Measurements from ENCODE around the gene DEFB131B.
"Not testable (repeated sequence)": the region's sequence is repeated elsewhere in the genome, so short reads cannot be mapped to it uniquely, and the experiment has no call there.

DEFB131B gene

DNA sequence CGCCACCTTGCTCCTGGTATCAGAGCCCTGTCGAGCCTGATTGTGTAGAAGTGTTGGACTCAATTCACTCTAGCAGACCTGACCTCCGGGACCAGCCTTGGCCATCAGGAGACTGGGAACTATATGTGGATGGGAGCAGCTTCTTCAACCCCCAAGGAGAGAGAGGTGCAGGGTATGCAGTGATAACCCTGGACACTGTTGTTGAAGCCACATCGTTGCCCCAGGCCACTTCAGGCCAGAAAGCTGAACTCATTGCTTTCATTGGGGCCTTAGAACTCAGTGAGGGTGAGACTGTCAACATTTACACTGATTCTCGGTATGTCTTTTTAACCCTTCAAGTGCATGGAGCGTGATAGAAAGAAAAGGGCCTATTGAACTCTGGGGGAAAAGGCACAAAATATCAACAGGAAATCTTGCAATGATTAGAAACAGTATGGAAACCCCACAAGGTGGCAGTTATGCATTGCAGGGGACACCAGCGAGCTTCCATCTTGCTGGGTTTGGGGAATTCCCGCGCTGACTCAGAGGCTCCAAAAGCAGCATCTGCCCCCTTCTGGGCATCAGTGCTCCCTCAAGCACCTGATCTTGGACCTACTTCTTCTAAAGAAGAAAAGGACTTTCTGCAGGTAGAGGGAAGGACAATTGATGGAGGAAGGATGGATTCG is 33.2 kb downstream of the DEFB131B start:
- peak; percentile 78 for DNase-seq (ENCODE audit: low read depth)

DNA sequence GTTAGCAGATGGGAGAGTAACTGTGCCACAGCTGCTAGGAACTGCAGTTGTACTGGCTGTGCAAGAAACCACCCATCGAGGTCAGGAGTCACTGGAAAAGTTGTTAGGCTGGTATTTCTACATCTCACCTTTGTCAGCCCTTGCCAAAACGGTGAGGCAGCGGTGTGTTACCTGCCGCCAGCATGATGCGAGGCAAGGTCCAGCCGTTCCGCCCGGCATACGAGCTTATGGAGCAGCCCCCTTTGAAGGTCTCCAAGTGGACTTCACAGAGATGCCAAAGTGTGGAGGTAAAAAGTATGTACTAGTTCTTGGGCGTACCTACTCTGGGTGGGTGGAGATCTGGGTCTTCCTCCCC is 33.7 kb downstream of the DEFB131B start:
- not testable (repeated sequence) for DNase-seq (ENCODE audit: low read depth)

DNA sequence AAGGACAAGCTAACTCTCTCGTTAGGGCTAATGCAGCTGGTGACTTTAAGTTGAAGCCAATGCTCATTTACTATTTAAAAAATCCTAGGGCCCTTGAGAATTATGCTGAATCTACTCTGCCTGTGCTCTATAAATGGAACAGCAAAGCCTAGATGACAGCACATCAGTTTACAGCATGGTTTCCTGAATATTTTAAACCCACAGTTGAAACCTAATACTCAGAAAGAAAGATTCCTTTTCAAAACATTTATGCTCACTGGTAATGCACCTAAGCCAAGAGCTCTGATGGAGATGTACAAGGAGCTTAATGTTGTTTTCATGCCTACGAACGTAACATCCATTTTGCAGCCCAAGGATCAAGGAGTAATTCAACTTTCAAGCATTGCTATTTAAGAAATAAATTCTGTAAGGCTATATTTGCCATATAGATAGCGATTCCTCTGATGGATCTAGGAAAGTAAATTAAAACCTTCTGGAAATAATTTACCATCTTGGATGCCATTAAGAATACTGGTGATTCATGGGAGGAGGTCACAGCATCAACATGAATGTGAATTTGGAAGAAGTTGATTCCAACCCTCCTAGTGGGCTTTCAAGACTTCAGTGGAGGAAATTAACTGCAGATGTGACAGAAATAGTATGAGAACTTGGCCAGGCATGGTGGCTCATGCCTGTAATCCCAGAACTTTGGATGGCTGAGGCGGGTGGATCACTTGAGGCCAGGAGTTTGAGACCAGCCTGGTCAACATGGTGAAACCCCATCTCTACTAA is 35.7 kb downstream of the DEFB131B start:
- no peak for DNase-seq (ENCODE audit: low read depth)

DNA sequence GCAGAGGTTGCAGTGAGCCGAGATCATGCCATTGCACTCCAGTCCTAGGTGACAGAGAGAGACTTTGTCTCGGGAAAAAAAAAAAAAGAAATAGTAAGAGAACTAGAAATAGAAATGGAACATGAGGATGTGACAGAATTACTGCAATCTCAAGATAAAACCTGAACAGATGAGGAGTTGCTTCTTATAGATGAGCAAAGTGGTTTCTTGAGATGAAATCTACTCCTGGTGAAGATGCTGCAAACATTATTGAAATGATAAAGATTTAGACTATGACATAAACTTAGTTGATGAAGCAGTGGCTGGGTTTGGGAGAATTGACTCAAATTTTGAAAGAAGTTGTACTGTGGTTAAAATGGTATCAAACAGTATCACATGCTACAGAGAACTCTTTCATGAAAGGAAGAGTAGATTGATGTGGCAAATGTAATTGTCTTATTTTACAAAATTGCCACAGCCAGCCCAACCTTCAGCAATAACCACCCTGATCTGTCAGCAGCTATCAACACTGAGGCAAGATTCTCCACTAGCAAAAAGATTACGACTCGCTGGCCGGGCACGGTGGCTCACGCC is 36.5 kb downstream of the DEFB131B start:
- DNase-seq (ENCODE audit: low read depth), result no peak

DNA sequence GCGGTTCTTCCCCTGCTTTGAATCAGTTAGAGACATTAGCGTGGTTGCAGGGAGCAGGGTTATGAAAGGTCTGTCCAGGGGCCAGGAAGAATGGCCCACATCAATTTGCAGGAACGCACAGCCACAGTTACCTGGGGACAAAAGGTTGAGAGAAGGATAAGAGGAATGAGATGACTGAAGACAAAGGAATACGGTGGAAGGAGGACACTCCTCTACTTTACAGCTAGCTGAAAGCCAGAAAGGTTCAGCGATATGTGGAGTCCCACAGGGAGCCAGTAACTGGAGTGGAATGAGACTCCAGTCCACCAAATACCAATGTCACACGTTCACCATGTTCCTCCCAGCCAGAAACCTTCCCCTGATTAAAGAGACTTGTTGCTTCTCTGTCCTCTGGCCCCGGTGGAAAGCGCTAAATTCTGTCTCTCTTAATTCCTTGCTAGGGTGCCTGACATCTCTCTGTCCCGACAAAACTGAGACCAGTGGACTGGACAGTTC is 39.4 kb downstream of the DEFB131B start:
- DNase-seq (ENCODE audit: low read depth), result no peak

DNA sequence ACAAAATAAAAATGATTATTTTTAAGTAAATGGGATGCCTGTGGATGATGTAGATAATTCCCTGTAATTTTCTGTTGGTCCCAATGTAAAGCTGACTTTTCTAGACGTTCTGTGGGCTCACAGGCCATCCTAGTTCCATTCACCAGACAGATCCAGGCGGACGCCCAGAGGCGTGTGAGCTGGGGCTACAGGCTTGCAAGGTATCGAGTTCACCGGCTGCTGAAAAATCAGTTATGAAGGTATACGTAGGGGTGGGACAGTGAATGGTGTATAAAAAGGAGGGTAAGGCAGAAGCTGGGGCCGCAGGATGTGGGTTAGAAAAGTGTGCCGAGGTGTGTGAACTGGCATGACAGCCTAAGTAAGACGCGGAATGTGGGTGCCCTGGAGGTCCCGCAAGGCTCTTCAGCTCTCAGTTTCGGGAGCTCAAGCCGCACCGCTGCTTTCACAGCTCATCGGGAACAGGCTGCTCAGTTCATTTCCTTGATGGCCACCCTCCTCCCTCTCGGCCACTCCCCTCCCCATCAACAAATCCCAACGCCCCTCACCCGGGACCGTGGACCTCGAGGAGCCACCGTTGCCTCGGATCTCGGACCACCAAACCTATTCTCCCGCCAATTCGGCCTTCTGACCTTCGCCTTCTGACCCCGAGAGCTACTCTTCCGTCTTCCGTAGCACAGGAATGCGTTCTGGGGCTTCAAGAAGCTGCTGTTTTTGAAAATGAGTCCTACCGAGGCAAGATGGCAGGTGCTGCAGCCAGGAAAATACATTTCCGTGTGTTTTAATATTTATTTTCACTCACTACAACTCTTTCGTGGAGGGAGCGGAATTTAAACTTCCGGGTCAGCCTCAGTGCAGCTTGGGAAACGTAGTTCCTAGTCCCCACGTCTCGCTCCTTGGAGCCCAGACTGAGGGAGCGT is 49.8 kb downstream of the DEFB131B start, which contains the start of gene XNDC1N:
TSS of gene XNDC1N (minus strand) at position 775 of the 917 bp plus-strand sequence. CDS start 5,241 bp downstream, outside the sequence.
- peak; percentile 61 for DNase-seq (ENCODE audit: low read depth)

DNA sequence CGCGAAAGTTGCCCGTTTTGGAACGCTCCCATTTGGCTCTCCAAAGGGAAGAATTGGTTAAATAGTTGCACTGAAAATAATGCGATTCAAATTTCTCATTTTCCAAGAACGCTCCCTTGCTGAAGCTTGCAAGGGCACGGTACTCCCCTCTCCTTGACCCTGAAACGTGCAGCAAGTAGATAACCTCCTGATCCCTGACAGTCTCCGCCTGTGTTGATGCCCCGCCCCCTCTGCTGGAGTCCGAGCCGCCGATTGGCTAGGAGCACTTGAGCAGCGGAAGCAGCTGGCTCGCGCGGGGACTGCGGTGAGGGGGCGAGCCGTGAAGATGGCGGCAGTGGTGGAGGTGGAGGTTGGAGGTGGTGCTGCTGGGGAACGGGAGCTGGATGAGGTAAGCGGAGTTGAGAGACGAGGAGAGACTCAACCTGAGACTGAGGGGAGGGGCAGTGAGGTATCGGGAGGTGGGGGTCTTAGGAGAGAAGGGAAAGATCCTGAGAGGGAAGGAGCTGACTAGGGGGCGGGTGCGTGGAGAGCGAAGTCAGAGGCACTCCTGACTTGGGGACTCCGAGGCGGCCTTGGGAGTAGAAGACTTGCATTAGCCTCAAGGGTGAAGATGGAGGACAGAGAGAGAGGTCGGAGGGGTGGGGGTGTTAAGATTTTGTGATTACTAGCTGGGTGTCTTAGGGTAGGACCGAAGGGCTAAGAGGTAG is 50.6 kb downstream of the DEFB131B start, which contains the start of gene RNF121:
TSS of gene RNF121 (plus strand) at position 310 of the 707 bp plus-strand sequence. CDS start at position 326, 16 bp downstream.
- peak; percentile 96 for DNase-seq (ENCODE audit: low read depth)

DNA sequence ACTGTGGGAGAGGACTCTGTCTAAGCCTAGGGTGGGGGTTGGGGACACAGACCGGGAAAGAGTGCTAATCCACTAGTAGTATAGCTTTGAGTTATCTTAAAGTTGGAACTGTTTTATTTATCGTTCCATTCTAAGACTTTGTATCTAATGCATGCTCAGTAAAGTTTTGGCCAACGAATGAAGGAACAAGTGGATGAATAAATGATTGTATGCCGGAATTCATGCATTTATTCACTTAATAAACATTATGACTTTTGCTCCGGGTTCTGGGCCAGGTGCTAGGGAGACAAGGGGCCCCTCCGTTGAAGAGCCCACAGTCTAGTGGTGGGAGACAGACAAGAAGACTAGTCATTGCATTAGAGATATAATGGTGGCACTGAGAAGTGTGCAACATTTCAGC is 51.2 kb downstream of the DEFB131B start:
- no peak for DNase-seq (ENCODE audit: low read depth)

DNA sequence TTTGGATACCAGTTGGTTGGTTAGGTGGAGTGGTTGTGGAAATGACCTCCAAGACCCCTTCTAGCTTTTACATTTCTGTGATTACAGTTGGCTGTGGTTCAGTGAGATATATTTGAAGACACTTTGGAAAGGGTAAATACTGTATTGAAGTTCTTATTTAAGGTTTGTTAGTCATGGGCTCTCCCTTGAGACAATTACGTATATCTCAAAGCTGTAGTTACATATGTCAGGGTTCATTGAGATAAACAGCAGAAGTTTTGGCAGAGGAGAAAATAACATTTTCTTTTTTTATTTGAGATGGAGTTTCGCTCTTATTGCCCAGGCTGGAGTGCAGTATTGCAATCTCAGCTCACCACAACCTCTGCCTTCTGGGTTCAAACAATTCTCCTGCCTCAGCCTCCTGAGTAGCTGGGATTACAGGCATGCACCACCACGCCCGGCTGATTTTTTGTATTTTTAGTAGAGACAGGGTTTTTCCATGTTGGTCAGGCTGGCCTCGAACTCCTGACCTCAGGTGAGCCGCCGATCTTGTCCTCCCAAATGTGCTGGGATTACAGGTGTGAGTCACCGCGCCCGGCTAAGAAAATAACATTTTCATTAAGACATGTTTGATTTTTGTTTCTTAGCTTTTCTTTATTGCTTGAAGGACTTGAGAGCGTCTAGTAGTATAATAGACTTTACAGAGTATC is 52.4 kb downstream of the DEFB131B start:
- DNase-seq (ENCODE audit: low read depth), result no peak

DNA sequence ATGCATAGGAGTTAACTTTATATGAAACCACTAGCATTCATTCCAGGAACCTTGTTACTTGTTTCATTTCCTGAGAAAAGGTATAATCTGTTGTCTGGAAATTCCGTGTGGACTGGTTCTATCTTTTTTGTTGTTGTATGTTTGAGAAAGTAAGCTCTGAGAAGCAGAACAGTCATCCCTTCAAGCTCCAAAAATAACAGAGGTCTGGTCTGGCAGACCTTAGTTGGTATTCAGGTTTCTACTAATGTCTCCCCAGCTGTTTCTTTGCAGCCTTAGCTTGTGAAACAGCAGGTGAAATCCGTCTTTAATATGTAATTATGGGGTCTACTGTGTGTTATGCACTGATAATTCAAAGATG is 53.0 kb downstream of the DEFB131B start:
- DNase-seq (ENCODE audit: low read depth), result no peak

DNA sequence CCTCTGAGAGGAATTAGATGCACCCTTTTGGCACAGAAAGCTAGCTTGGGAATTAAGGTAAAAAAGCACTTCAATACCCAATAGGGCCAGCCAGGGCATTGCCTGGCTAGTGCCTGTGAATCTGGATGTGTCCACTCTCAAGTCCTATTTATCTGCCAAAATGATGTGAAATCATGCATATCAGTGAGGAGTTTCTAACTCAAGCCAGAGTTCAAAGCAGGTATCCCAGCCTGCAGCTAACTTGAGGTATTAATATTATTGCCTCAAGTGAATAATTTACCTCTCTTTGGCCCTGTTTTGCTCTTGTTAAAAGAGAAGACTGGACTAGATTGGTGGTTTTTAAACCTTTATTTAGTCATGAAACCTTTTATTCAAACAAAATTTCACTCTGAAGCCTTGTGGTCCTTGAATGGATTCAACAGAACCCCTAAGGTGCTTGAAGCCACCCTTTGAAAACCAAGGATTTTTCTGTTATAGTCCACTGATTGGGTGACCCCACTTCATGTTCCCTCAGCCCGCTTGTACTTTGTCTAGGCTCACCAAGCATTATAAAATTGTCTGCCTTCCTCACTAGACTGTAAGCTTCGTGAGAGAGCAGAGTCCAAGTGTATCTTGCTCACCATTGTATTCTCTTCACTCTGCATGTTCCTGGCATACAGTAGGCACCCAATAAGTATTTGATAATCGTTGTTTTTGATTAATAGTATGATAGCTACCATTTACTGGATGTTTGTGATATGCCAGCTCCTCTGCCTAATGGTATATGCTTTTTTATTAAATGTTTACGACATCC is 55.1 kb downstream of the DEFB131B start:
- DNase-seq (ENCODE audit: low read depth), result no peak

Data from activated T-cell treated with anti-CD3 and anti-CD28 coated beads for 48 hours (primary cell).